Astrocyte (in vitro differentiated cells and primary cell): ENCODE measurements around the gene C1orf53. TPM values are rescaled to one million over a fixed set of nuclear protein-coding genes. Genes with fewer than 3 reads are reported as not detected.

ENCODE experiments used
- DNase-seq: peaks from one replicate; pipeline ENCODE4 v3.0.0-alpha.2; 2010; ENCODE audit warnings: low read depth
- FAIRE-seq: peaks from 2 replicates; lab custom pipeline; 2011; peaks lifted over from hg19 to GRCh38; lab: Jason Lieb, UNC
- H2AFZ ChIP-seq: 2 replicates; pipeline ENCODE4 v1.6.0; 2012; ENCODE audit warnings: low read depth, low read length, inconsistent platforms
- H3K27ac ChIP-seq: 2 replicates; pipeline ENCODE4 v1.5.1; 2011; ENCODE audit warnings: low read depth, low read length, inconsistent platforms
- H3K27me3 ChIP-seq: 2 replicates; pipeline ENCODE4 v1.6.0; 2011; ENCODE audit warnings: low read length, inconsistent platforms; ENCODE audit not compliant: insufficient read depth
- H3K36me3 ChIP-seq: 2 replicates; pipeline ENCODE4 v1.5.1; 2011; ENCODE audit warnings: low read length, inconsistent platforms; ENCODE audit not compliant: insufficient read depth
- H3K4me1 ChIP-seq: 2 replicates; pipeline ENCODE4 v1.5.1; 2011; ENCODE audit warnings: low read length, inconsistent platforms; ENCODE audit not compliant: insufficient read depth
- H3K4me2 ChIP-seq: 2 replicates; pipeline ENCODE4 v1.6.0; 2012; ENCODE audit warnings: low read length, inconsistent platforms
- H3K4me3 ChIP-seq: 2 replicates; pipeline ENCODE4 v1.5.1; 2011; ENCODE audit warnings: low read depth, mild to moderate bottlenecking, low read length, inconsistent platforms; ENCODE audit not compliant: insufficient read depth
- H3K79me2 ChIP-seq: 2 replicates; pipeline ENCODE4 v1.6.0; 2012; ENCODE audit warnings: mild to moderate bottlenecking, low read length, inconsistent platforms; ENCODE audit not compliant: insufficient read depth
- H3K9ac ChIP-seq: 2 replicates; pipeline ENCODE4 v1.6.0; 2012; ENCODE audit warnings: mild to moderate bottlenecking, low read length, inconsistent platforms
- H3K9me3 ChIP-seq: 2 replicates; pipeline ENCODE4 v1.5.1; 2012; ENCODE audit warnings: low read depth, mild to moderate bottlenecking, low read length, inconsistent platforms; ENCODE audit not compliant: insufficient read depth
- H4K20me1 ChIP-seq: 2 replicates; pipeline ENCODE4 v1.6.0; 2012; ENCODE audit warnings: low read length, inconsistent platforms; ENCODE audit not compliant: insufficient read depth
- H3K27ac Mint-ChIP-seq: one replicate; pipeline ENCODE4 v1.8.0; 2021; ENCODE audit warnings: mild to moderate bottlenecking, mixed read lengths; ENCODE audit not compliant: unreplicated experiment
- H3K27me3 Mint-ChIP-seq: one replicate; pipeline ENCODE4 v1.8.0; 2021; ENCODE audit warnings: low read depth, mixed read lengths; ENCODE audit not compliant: unreplicated experiment
- H3K36me3 Mint-ChIP-seq: one replicate; pipeline ENCODE4 v1.8.0; 2021; ENCODE audit warnings: low read depth, mixed read lengths; ENCODE audit not compliant: unreplicated experiment
- H3K4me1 Mint-ChIP-seq: one replicate; pipeline ENCODE4 v1.8.0; 2021; ENCODE audit warnings: low read depth, mixed read lengths; ENCODE audit not compliant: unreplicated experiment
- H3K4me3 Mint-ChIP-seq: one replicate; pipeline ENCODE4 v1.8.0; 2021; ENCODE audit warnings: mild to moderate bottlenecking, moderate library complexity, mixed read lengths; ENCODE audit not compliant: unreplicated experiment
- H3K9me3 Mint-ChIP-seq: one replicate; pipeline ENCODE4 v1.8.0; 2021; ENCODE audit warnings: mild to moderate bottlenecking, mixed read lengths; ENCODE audit not compliant: unreplicated experiment
- CTCF ChIP-seq: IDR thresholded peaks from 2 replicates; pipeline ENCODE4 v1.5.1; 2011; ENCODE audit warnings: low read depth, mild to moderate bottlenecking, inconsistent platforms, low read length, moderate library complexity; ENCODE audit not compliant: insufficient read depth
- EZH2 ChIP-seq: IDR thresholded peaks from 2 replicates; pipeline ENCODE4 v1.6.1; 2012; ENCODE audit warnings: mild to moderate bottlenecking, low read length, inconsistent platforms; ENCODE audit not compliant: insufficient read depth
- total RNA-seq: library from RNA; stranded (reverse); gene quantifications from 2 replicates; pipeline ENCODE4 v1.2.1, GENCODE V29; 2021

C1orf53 gene
- total RNA-seq, 1 donor from 2014 or later = 7.9 TPM

DNA sequence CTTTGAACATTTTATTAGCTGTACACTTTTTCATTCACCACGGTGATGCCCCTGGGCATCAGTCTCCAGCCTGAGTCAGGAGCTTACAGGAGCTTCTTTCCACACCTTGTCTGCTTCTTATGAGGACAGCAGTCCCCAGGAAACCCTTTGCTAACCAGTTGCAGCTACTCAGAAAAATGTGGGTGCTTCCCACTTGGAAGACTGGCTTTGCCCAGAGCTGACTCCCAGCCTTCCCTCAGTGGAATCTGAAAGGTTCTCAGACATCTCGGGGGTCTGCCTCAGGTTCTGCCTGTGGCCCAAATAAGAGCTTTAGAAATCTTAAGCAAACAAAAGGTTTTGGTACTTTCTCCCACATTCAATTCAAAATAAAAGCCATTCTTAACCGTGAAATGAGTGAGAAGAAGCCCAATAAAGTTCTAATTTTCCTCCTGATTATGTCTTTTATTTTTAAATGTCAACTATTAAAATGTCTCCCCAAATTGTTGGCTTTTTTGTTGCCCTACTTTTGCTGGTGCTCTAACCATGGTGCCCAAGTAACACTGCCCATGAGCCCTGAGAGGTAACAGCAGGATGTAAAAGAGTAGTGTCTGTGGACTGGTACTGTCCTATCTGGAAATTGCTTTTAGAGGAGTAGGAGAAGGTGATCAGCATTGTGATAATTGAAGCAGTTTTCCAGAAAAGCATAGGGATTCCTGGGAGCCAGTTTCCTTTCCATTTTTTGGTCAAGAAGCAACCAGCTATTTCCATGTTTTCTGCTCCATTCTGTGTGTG lies 5.6 kb downstream of the C1orf53 start:
- peaks cover 4% of the 10 kb centered on the region for H3K36me3 Mint-ChIP-seq
- peaks cover 3% of the 10 kb centered on the region for H4K20me1 ChIP-seq
- H3K27ac Mint-ChIP-seq = no peak overlapping the region
- H2AFZ ChIP-seq = no peak overlapping the region
- no peaks in the 10 kb centered on the region for H3K36me3 ChIP-seq
- H3K27me3 ChIP-seq = peaks cover 99% of the 10 kb centered on the region
- no peaks in the 10 kb centered on the region for H3K9me3 ChIP-seq
- H3K27ac ChIP-seq = no peak overlapping the region
- peaks cover 14% of the 10 kb centered on the region for H3K9me3 Mint-ChIP-seq
- peaks cover 5% of the 10 kb centered on the region for H3K4me1 ChIP-seq
- no peak for DNase-seq
- H3K4me3 Mint-ChIP-seq = no peak overlapping the region
- H3K79me2 ChIP-seq = no peaks in the 10 kb centered on the region
- H3K4me1 Mint-ChIP-seq = peaks cover 16% of the 10 kb centered on the region
- TF ChIP-seq CTCF (no peak), EZH2 (no peak)
- peak overlapping the region; percentile 65 for H3K4me2 ChIP-seq
- peaks cover 81% of the 10 kb centered on the region for H3K27me3 Mint-ChIP-seq
- H3K4me3 ChIP-seq = no peak overlapping the region
- no peak overlapping the region for H3K9ac ChIP-seq
- no peak for FAIRE-seq

- Mint-ChIP-seq H3K27me3 (peaks cover 86% of the 10 kb centered on the region), H3K9me3 (peaks cover 14% of the 10 kb centered on the region), H3K27ac (peak overlapping the region; percentile 36), H3K4me3 (peak overlapping the region; percentile 34), H3K36me3 (peaks cover 4% of the 10 kb centered on the region), H3K4me1 (peaks cover 16% of the 10 kb centered on the region)
- H4K20me1 ChIP-seq = peaks cover 3% of the 10 kb centered on the region
- H3K36me3 ChIP-seq = no peaks in the 10 kb centered on the region
- H2AFZ ChIP-seq = no peak overlapping the region
- peak overlapping the region; percentile 65 for H3K4me2 ChIP-seq
- TF ChIP-seq CTCF = no peak
- TF ChIP-seq EZH2 = no peak
- no peaks in the 10 kb centered on the region for H3K79me2 ChIP-seq
- H3K27ac ChIP-seq = no peak overlapping the region
- peaks cover 5% of the 10 kb centered on the region for H3K4me1 ChIP-seq
- FAIRE-seq = no peak
- H3K9me3 ChIP-seq = no peaks in the 10 kb centered on the region
- H3K27me3 ChIP-seq = peaks cover 100% of the 10 kb centered on the region
- DNase-seq = no peak
- no peak overlapping the region for H3K9ac ChIP-seq
- H3K4me3 ChIP-seq = no peak overlapping the region
These were observed 6.3 kb downstream of the C1orf53 start for GRCh38 chr1:197908716-197909220.

DNA sequence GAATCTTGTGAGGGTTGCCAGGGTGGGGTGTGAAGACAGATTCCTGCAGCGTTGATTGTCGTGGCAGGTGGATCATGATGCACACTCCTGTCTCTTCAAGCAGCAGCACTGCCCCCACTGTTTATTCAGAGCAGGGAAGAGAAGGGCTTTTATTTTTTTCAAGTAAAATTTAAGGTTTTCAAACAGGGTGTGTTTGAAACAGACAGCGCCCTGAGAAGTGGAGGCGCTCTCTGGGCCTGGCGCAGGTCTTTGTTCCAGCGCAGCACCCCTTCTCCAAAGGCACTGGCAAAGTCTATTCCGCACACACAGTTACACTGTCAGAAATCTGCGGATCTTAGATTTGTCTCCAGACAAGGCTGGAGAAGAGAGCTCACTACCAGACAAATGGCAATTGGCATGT lies 7.0 kb downstream of the C1orf53 start:
- Mint-ChIP-seq H3K9me3 (peaks cover 14% of the 10 kb centered on the region), H3K4me3 (no peak overlapping the region), H3K36me3 (peaks cover 4% of the 10 kb centered on the region), H3K4me1 (peaks cover 16% of the 10 kb centered on the region), H3K27ac (peak overlapping the region; percentile 36), H3K27me3 (peaks cover 86% of the 10 kb centered on the region)
- Histone ChIP-seq H3K4me1 (peaks cover 5% of the 10 kb centered on the region), H3K4me2 (peak overlapping the region; percentile 65), H3K36me3 (no peaks in the 10 kb centered on the region), H3K27ac (no peak overlapping the region), H3K9me3 (no peaks in the 10 kb centered on the region), H2AFZ (no peak overlapping the region), H3K9ac (no peak overlapping the region), H3K27me3 (peaks cover 100% of the 10 kb centered on the region), H3K4me3 (no peak overlapping the region), H4K20me1 (peaks cover 3% of the 10 kb centered on the region), H3K79me2 (no peaks in the 10 kb centered on the region)
- no peak for FAIRE-seq
- no peak for DNase-seq
- no peak for TF ChIP-seq EZH2
- no peak for TF ChIP-seq CTCF
